BLaER1 treated with 17β-estradiol and CSF1 and Interleukin-3, amounts not matched to agents 10 nM and 100 nM (cell line): ENCODE data around the gene POLD1.

Experiments
- H3K27ac ChIP-seq, 11 experiments: shearing (Covaris generic); formaldehyde crosslinking; 2 replicates each; pipeline ENCODE4 v1.8.1; 2022
- H3K27me3 ChIP-seq, 11 experiments: shearing (Covaris generic); formaldehyde crosslinking; 2 replicates each; pipeline ENCODE4 v1.8.1; 2022
- H3K36me3 ChIP-seq, 11 experiments: shearing (Covaris generic); formaldehyde crosslinking; 2 replicates each; pipeline ENCODE4 v1.8.1; 2022
- H3K4me1 ChIP-seq, 10 experiments: shearing (Covaris generic); formaldehyde crosslinking; 2 replicates each; pipeline ENCODE4 v1.8.1; 2022
- H3K4me2 ChIP-seq, 11 experiments: shearing (Covaris generic); formaldehyde crosslinking; 2 replicates each; pipeline ENCODE4 v1.8.1; 2022
- H3K4me3 ChIP-seq, 10 experiments: shearing (Covaris generic); formaldehyde crosslinking; 2 replicates each; pipeline ENCODE4 v1.8.1; 2022
- H3K9ac ChIP-seq, 11 experiments: shearing (Covaris generic); formaldehyde crosslinking; 2 replicates each; pipeline ENCODE4 v1.8.1; 2022
- H3K9me3 ChIP-seq, 11 experiments: shearing (Covaris generic); formaldehyde crosslinking; replicated peaks in 1 of 11; 2 replicates each; pipeline ENCODE4 v1.8.1; 2022
- H4K20me1 ChIP-seq, 11 experiments: shearing (Covaris generic); formaldehyde crosslinking; 2 replicates each; pipeline ENCODE4 v1.8.1; 2022
- Cebpa-rat ChIP-seq, 11 experiments: shearing (Covaris generic); IDR thresholded peaks; 2 replicates each; pipeline ENCODE4 v1.8.1; 2022

Gene POLD1

DNA sequence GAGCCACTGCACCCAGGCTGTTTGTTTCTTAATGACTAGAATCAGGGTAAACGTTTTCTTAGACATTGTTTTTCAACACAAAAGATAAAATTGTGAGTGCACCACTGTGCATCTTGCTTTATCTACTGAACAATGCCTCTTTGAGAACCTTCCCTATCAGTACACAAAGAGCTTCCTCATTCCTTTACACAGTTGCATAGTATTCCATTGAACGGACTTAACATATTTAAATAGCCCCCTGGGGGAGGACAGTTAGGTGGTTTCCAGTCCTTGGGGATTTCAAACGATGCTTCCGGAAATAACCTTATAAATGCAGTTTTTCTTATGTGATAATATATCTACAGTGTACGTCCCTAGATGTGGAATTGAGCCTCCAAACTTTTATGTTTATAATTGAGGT, 8.6 kb downstream of the POLD1 start:
- Histone ChIP-seq H4K20me1 (peaks cover 0 to 74% (median 47%) of the 10 kb centered on the region in 11 experiments; a peak in 16 of 22 replicates), H3K4me2 (no peak overlapping the region), H3K36me3 (peaks cover 7 to 100% (median 70%) of the 10 kb centered on the region in 11 experiments; a peak in 21 of 22 replicates), H3K27ac (no peak overlapping the region), H3K4me3 (no peak overlapping the region), H3K9me3 (peaks cover 0 to 41% (median 29%) of the 10 kb centered on the region in 11 experiments; a peak in 17 of 22 replicates), H3K27me3 (no peaks in the 10 kb centered on the region), H3K9ac (no peak overlapping the region), H3K4me1 (peaks cover 0 to 6% (median 2%) of the 10 kb centered on the region in 10 experiments; a peak in 12 of 20 replicates)
- TF ChIP-seq Cebpa-rat (IDR thresholded peaks at IDR 0.05): no peak

DNA sequence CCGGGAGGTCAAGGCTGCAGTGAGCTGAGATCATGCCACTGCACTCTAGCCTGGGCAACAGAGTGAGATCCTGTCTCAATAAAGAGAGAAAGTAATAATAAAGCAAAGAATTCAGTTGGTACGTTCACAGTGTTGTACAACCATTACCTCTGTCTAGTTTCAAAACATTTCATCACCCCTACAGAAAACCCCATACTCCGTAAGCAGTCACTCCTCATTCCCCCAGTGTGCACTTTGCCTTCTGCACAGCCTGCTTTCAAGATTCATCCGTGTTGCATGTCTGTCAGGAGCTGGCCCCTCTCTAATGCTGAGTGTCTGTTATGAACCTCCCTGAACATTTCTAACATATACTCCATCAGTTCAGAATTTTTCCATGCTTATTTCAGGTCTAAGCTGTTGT, 9.4 kb downstream of the POLD1 start:
- Histone ChIP-seq H3K4me1 (no peaks in the 10 kb centered on the region), H3K27ac (no peak overlapping the region), H3K4me3 (no peak overlapping the region), H4K20me1 (peaks cover 0 to 74% (median 41%) of the 10 kb centered on the region in 11 experiments; a peak in 17 of 22 replicates), H3K4me2 (no peak overlapping the region), H3K9me3 (peaks cover 0 to 41% (median 29%) of the 10 kb centered on the region in 11 experiments; a peak in 17 of 22 replicates), H3K36me3 (peaks cover 7 to 97% (median 66%) of the 10 kb centered on the region in 11 experiments; a peak in 21 of 22 replicates), H3K9ac (no peak overlapping the region), H3K27me3 (no peaks in the 10 kb centered on the region)
- no peak for TF ChIP-seq Cebpa-rat (IDR thresholded peaks at IDR 0.05)

DNA sequence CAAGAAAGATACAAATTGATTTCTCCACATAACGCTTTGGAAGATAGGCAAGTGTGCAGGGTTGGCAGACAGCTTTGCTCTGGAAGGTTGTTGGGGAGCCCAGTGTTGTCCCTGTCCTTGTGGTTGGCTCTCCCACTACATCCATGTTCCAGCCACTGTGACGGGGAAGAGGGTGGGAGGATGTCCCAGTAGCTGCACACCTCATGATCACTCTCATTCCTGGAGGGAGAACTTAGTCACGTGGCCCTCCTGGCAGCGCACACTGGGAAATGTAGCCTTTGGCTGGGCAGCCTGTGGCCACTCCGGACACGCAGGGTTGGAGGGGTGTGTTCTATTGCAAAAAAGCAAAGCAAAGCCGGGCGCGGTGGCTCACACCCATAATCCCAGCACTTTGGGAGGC, 9.9 kb downstream of the POLD1 start:
- peaks cover 0 to 74% (median 41%) of the 10 kb centered on the region in 11 experiments; a peak in 17 of 22 replicates for H4K20me1 ChIP-seq
- H3K9me3 ChIP-seq: peaks cover 0 to 40% (median 28%) of the 10 kb centered on the region in 11 experiments; a peak in 17 of 22 replicates
- H3K4me3 ChIP-seq: no peak overlapping the region
- no peak overlapping the region for H3K4me2 ChIP-seq
- H3K9ac ChIP-seq: no peak overlapping the region
- no peak for TF ChIP-seq Cebpa-rat (IDR thresholded peaks at IDR 0.05)
- H3K27ac ChIP-seq: no peak overlapping the region
- no peaks in the 10 kb centered on the region for H3K27me3 ChIP-seq
- peaks cover 10 to 97% (median 66%) of the 10 kb centered on the region in 11 experiments for H3K36me3 ChIP-seq
- H3K4me1 ChIP-seq: no peaks in the 10 kb centered on the region

DNA sequence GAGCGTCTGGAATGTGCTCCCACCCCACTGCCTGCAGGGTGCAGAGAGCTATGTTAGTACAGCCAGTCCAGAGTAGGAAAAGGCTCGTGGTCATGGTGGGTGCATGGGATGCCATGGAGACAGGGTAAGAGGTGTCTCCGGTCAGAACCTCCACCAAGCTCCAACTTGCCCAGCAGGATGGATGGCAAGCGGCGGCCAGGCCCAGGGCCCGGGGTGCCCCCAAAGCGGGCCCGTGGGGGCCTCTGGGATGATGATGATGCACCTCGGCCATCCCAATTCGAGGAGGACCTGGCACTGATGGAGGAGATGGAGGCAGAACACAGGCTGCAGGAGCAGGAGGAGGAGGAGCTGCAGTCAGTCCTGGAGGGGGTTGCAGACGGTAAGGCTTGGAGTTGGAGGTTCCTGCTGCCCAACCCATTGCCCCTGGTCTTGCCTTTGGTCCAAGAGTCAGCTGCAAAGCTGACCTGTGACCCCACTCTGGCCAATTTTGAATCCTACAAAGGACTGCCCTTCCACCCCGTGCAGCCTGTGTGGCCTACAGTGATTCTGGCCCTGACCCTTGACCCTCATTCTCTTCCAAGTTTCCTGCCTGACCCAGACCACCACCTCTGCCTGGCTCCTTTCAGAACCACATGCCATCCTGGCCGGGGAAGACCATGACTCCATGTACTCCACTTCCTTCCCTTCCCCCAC, 14.7 kb downstream of the POLD1 start:
- Histone ChIP-seq H3K27me3 (no peaks in the 10 kb centered on the region), H3K9ac (no peak overlapping the region), H3K4me2 (no peak overlapping the region), H3K4me3 (no peak overlapping the region), H3K4me1 (peaks cover 0 to 4% (median 0%) of the 10 kb centered on the region in 10 experiments; a peak in 2 of 20 replicates), H3K36me3 (peaks cover 29 to 97% (median 58%) of the 10 kb centered on the region in 11 experiments; a peak in 21 of 22 replicates), H3K27ac (no peak overlapping the region), H3K9me3 (no peaks in the 10 kb centered on the region), H4K20me1 (peaks cover 0 to 68% (median 44%) of the 10 kb centered on the region in 11 experiments; a peak in 17 of 22 replicates)
- no peak for TF ChIP-seq Cebpa-rat (IDR thresholded peaks at IDR 0.05)

DNA sequence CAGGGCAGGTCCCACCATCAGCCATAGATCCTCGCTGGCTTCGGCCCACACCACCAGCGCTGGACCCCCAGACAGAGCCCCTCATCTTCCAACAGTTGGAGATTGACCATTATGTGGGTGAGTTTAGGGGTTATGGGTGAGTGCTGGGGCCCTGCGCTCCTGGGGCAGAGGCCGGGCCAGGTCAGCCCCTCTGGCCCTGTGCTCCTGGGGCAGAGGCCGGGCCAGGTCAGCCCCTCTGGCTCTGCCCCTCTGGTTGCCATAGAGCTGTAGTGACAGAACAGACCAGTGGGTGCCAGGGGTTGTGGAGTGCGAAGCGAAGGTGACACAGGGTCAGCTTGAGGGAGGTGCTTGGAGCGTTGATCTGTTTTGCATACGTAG, 15.2 kb downstream of the POLD1 start:
- Histone ChIP-seq H3K4me1 (peaks cover 0 to 6% (median 0%) of the 10 kb centered on the region in 10 experiments; a peak in 2 of 20 replicates), H3K9ac (no peak overlapping the region), H3K4me2 (no peak overlapping the region), H3K27me3 (no peaks in the 10 kb centered on the region), H3K36me3 (peaks cover 31 to 97% (median 58%) of the 10 kb centered on the region in 11 experiments; a peak in 21 of 22 replicates), H4K20me1 (peaks cover 0 to 62% (median 40%) of the 10 kb centered on the region in 11 experiments; a peak in 17 of 22 replicates), H3K9me3 (no peaks in the 10 kb centered on the region), H3K27ac (no peak overlapping the region), H3K4me3 (no peak overlapping the region)
- TF ChIP-seq Cebpa-rat (IDR thresholded peaks at IDR 0.05): no peak

DNA sequence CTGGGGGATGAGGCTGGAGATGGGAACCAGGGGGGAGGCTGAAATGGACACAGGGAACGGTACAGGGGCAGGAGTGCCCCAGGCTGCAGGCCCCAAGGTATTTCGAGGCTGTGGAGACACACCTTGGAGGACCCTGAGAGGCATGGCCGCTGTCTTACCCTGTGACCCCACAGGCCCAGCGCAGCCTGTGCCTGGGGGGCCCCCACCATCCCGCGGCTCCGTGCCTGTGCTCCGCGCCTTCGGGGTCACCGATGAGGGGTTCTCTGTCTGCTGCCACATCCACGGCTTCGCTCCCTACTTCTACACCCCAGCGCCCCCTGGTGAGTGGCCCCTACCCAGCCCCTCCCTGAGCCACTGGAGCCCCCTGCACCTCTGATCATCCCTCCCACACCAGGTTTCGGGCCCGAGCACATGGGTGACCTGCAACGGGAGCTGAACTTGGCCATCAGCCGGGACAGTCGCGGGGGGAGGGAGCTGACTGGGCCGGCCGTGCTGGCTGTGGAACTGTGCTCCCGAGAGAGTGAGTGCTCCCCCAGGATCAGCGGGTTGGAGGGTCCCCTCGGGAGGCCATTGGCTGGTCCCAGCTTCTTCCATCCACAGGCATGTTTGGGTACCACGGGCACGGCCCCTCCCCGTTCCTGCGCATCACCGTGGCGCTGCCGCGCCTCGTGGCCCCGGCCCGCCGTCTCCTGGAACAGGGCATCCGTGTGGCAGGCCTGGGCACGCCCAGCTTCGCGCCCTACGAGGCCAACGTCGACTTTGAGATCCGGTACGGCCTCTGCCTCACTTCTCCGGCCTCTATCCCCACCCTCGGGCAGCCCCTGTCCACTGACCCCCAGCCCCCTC, 17.7 kb downstream of the POLD1 start:
- no peaks in the 10 kb centered on the region for H3K27me3 ChIP-seq
- H3K4me1 ChIP-seq: peaks cover 0 to 6% (median 0%) of the 10 kb centered on the region in 10 experiments; a peak in 2 of 20 replicates
- H3K4me2 ChIP-seq: no peak overlapping the region
- H3K4me3 ChIP-seq: no peak overlapping the region
- peaks cover 0 to 53% (median 26%) of the 10 kb centered on the region in 11 experiments; a peak in 17 of 22 replicates for H4K20me1 ChIP-seq
- no peak overlapping the region for H3K9ac ChIP-seq
- no peak overlapping the region for H3K27ac ChIP-seq
- H3K9me3 ChIP-seq: no peaks in the 10 kb centered on the region
- H3K36me3 ChIP-seq: peaks cover 31 to 97% (median 75%) of the 10 kb centered on the region in 11 experiments; a peak in 21 of 22 replicates
- TF ChIP-seq Cebpa-rat (IDR thresholded peaks at IDR 0.05): no peak

DNA sequence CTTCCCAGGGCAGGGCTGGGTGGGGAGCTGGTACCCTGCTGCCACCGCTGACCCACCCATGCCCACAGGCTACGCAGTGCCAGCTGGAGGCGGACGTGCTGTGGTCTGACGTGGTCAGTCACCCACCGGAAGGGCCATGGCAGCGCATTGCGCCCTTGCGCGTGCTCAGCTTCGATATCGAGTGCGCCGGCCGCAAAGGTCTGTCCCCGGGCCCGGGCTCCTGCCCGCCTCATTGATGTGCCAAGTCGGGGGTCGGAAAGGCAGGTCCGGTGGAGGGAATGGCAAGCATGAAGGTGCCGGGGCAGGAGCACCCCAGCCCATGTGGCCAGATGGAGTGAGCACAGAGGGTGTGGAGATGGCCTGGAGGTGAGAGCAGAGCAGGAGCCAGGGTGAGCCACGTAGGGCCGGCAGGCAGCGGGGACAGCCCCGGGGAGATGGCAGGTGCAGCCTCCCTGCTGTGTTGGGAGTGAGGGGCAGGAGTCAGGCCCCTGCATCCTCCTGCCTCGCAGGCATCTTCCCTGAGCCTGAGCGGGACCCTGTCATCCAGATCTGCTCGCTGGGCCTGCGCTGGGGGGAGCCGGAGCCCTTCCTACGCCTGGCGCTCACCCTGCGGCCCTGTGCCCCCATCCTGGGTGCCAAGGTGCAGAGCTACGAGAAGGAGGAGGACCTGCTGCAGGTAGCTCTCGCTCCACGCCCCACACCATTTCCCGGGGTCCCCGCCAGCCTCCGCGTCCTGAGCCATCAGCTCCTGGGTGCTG, 18.6 kb downstream of the POLD1 start:
- peaks cover 0 to 44% (median 23%) of the 10 kb centered on the region in 11 experiments; a peak in 17 of 22 replicates for H4K20me1 ChIP-seq
- no peaks in the 10 kb centered on the region for H3K9me3 ChIP-seq
- H3K9ac ChIP-seq: no peak overlapping the region
- no peak for TF ChIP-seq Cebpa-rat (IDR thresholded peaks at IDR 0.05)
- H3K4me1 ChIP-seq: peaks cover 0 to 6% (median 0%) of the 10 kb centered on the region in 10 experiments; a peak in 2 of 20 replicates
- peaks cover 36 to 97% (median 80%) of the 10 kb centered on the region in 11 experiments; a peak in 21 of 22 replicates for H3K36me3 ChIP-seq
- H3K27me3 ChIP-seq: no peaks in the 10 kb centered on the region
- H3K27ac ChIP-seq: no peak overlapping the region
- H3K4me3 ChIP-seq: no peak overlapping the region
- H3K4me2 ChIP-seq: no peak overlapping the region

DNA sequence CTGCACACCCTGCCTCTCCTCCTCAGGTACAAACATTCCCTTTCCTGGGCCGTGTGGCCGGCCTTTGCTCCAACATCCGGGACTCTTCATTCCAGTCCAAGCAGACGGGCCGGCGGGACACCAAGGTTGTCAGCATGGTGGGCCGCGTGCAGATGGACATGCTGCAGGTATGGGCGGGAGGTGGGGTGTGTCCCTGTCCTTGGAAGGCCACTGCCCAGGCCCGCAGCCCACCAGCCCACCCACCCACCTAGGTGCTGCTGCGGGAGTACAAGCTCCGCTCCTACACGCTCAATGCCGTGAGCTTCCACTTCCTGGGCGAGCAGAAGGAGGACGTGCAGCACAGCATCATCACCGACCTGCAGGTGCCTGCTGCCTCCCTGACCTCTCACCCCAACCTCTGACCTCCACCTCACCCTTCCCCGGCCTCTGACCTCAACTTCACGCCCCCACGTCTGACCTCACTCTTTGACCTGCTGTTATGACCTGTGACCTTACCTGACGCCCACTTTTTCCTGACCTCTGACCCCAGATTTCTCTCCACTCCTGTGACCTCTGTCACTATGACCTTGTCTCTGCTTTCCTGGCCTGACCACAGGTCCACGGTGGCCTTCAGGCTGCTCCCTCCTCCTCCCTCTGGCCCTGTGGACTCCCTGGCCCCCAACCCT, 22.1 kb downstream of the POLD1 start:
- Histone ChIP-seq H3K27me3 (no peaks in the 10 kb centered on the region), H3K36me3 (peaks cover 55 to 100% (median 97%) of the 10 kb centered on the region in 11 experiments), H3K9ac (no peak overlapping the region), H4K20me1 (peaks cover 0 to 18% (median 4%) of the 10 kb centered on the region in 11 experiments; a peak in 7 of 22 replicates), H3K9me3 (peaks cover 0 to 5% (median 0%) of the 10 kb centered on the region in 11 experiments; a peak in 5 of 22 replicates), H3K27ac (no peak overlapping the region), H3K4me2 (no peak overlapping the region), H3K4me3 (no peak overlapping the region), H3K4me1 (peaks cover 0 to 6% (median 0%) of the 10 kb centered on the region in 10 experiments; a peak in 2 of 20 replicates)
- no peak for TF ChIP-seq Cebpa-rat (IDR thresholded peaks at IDR 0.05)
